CD4-positive, alpha-beta T cell treated with Interleukin-4 for 1 hour (primary cell): ENCODE results near the gene MRPL20.
"Not testable (repeated sequence)": the region's sequence is repeated elsewhere in the genome, so short reads cannot be mapped to it uniquely, and the experiment has no call there.

Experiments used
- DNase-seq, 2 donors: peaks; one replicate each; pipeline ENCODE4 v3.0.0-alpha.2; 2020 to 2022

The MRPL20 gene

DNA sequence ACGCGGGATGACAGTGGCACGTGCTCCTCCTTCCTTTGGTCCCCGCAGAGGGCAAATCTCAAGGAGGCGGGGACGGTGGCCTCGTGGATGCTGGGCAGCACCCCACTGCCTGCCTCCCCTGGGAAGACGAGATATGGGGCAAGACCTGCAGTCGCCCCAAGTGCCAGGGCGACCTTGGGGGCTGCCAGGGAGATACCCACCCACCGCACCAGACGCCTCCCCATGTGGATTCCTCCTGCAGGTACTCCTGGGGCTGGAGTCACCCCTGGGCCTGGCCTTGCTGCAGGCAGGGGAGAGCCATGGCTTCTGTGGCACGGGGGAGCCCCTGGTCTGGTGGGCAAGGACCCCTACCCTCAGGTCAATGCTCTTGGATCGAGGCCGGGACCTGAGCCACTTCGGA lies 26.2 kb downstream of the MRPL20 start:
- DNase-seq, result no peak

GRCh38 chr1:1377540-1378205 lies 29.4 kb downstream of the MRPL20 start:
- DNase-seq, result no peak

GRCh38 chr1:1376551-1377226 lies 30.4 kb downstream of the MRPL20 start:
- DNase-seq, result no peak

DNA sequence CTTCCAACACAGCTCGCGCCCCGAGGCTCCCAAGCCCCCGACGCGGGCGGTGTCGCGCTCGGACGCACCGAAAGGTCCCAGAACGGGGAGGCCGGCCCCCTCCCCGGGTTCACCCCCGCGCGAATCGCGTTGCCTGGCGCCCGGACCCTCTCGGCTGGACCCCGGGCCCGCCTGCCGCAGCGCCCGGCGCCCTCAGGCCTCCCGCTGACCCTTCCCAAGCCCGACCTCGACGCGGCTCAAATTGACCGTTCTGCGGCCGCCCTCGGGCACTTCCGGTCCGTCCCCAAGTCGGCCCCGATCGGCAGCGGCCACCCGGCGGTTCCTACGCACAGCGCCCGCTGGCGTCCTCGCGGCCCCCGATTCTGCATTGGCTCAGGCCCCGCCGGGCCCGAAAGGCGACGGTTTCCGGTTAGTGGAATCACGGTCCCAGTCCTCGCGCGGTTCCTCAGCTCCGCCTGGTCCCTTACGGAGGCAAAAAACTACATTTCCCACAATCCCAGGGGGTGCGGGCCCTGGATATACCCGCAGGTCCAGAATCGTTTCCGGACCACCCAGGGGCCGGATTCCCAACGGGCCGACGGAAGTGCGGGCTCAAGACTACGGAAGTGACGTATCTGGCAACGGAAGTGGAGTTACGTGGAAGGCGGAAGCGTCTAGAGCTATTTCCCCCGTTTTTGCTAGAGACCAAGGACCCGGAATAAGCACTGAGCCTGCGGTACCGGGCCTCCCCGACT lies 32.0 kb downstream of the MRPL20 start, which contains the start of gene AURKAIP1:
Gene AURKAIP1, minus strand, starts transcription at position 279 of the 734 bp plus-strand sequence. CDS start 451 bp downstream, outside the sequence.
- DNase-seq, result peak; percentile 99

DNA sequence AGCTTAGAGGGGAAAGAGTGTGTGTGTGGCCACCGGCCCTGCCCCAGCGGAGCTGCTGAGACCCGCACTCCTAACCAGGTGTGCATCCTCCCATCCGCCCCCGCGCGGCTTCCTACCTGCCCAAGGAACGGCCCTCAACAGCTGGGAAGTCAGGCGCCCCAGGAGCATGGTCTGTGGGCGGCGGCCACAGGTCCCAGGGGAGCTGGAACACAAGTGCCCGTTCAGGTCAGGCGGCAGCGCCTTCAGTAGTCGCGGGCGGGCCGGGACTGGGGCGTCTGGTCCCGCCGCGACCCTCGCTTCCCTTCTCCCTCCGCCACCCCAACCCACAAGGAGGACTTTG lies 32.5 kb downstream of the MRPL20 start:
- no peak for DNase-seq

DNA sequence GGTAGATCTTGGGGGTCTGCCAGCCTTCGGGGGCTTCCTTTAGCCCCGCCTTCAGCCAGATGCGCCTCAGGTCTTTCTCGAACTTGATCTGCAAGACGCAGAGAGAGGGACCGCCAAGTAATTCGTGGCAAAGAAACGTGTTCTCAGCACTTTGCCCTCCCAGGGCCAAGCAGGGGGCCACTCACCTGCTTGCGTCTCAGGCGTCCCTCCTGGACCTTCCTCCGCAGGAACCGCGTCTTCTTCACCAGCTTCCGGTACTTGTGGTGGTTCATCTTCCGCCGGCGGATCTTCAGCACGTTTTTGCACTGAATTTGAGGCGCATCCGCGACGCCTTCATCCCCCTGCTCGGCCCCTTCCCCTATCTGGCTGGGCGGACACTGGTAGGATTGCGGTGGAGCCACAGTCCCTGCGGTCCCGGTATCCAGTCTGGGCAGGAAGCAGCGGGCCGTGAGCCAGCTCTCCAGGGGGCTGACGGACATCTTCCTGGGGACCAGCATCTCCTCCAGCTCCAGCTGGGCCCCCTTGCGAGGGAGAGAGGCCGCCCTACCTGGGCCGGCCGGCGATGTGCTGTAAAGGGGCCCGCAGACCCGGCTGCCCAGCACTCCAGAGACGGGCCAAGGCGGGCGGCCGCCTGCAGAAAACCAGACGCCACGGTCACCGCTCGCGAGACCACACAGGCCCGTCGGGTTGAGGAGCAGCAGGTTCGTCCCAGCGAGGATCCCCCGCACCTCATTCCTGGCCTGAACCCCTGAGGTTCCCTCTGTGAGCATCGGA lies 33.1 kb downstream of the MRPL20 start:
- no peak for DNase-seq

GRCh38 chr1:1373051-1373814 lies 33.9 kb downstream of the MRPL20 start:
- no peak for DNase-seq

GRCh38 chr1:1371746-1372711 lies 35.1 kb downstream of the MRPL20 start:
- DNase-seq, result peak; percentile 70 to 76

GRCh38 chr1:1371364-1371745 lies 35.7 kb downstream of the MRPL20 start:
- peak; percentile 84 to 86 for DNase-seq

DNA sequence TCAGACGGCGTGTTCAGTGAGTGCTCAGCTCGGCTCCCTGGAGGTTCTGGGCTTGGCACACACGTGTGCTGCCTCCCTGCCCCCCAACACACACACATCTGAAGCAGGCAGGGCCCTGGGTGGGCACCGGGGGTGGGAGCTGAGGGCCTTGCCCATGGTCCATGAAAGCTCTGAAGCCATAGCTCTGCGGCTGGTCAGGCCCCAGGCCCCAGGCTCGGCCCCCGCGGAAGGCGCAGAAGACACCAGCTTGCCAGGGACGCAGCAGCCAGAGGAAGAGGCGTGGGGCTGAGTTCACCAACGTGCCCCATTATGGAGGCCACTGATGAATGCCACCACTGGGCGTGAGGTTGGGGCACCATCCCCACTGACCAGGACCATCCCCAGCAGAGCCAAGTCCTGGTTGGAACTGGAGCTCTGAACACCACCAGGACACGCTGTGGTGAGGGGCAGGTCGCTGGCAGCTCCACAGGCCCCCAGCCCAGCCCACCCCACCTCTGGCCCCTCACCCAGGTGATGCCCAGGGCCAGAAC lies 36.3 kb downstream of the MRPL20 start:
- no peak for DNase-seq

- not testable (repeated sequence) for DNase-seq
Measured at GRCh38 chr1:1370094-1370493, 37.0 kb downstream of the MRPL20 start.

DNA sequence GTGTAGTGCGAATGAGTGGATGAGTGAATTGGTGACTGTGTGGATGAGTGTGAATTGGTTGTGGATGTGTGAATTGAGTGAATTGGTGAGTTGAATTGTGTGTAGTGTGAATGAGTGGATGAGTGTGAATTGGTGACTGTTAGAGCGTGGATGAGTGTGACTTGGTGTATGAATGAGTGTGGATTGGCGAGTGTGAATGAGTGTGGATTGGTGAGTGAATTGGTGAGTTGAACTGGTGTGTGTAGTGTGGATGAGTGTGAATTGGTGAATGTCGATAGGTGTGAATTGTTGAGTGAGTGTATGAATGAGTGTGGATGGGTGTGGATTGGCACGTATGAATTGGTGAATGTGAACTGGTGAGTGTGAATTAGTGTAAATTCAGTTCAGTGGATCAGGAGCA lies 39.8 kb downstream of the MRPL20 start:
- DNase-seq, result no peak

- DNase-seq, result no peak
Measured at GRCh38 chr1:1366699-1367066, 40.4 kb downstream of the MRPL20 start.

GRCh38 chr1:1365875-1366698 lies 41.0 kb downstream of the MRPL20 start:
- DNase-seq, result no peak

DNA sequence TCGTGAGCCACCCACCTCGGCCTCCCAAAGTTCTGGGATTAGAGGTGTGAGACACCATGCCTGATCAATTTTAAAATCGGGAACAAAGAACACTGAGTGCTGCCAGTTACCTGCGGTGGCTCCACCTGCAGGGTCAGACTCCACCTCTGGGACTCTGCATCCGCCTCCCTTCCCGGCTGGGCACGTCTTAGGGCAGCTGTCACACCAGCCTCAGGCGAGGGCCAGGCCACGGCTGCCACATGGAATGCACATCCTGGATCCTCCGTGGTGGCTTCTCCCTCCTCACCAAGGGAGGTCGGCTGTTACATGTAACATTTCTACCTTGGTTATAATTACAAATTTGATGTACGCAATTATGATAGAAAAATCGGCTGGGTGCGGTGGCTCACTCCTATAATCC lies 42.8 kb downstream of the MRPL20 start:
- DNase-seq, result no peak

GRCh38 chr1:1361982-1362423 lies 45.1 kb downstream of the MRPL20 start:
- DNase-seq, result no peak

DNA sequence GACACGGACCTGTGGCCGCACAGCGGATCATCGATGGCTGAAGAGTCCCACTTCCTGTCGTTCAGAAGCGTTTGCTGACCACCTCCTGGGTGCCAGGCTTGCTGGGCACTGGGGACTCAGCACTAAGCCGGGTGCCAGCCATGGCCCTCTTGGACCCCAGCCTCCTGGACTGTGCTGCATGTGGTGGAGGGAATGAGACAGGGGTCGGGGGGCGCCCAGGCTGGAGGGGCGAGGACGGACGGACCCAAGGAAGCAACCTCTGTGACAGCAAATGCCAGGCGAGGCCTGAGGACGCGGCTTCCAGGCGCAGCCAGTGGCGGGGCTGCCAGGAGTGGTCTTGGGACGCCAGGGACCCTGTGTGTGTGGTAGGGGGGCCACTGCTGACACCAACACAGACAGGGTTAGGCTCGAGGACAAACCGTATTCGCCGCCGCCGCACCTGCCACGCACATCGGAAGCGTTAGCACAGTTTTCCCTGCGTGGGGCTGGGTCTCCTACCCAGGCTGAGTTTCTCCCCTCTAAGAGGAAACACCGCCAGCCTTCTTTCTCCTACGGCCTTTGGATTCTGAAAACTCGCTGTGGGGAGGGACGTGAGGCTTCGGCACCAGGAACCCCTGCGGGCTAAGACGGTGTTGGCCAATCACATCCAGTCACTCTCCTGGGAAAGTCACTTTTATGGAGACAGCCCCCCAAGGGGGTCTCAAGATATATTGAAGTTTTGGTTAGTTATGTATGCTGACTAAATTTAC lies 45.7 kb downstream of the MRPL20 start:
- no peak for DNase-seq

- no peak for DNase-seq
Measured at GRCh38 chr1:1360506-1361169, 46.5 kb downstream of the MRPL20 start.
